HepG2 (cell line): ENCODE measurements around the gene HRC. TPM values are rescaled to one million over a fixed set of nuclear protein-coding genes. Genes with fewer than 3 reads are reported as not detected.
A peak's percentile ranks its signal among the peaks of the same experiment; 100 is the strongest.

Experiments
- ARID2 ChIP-seq: sonication (generic); formaldehyde crosslinking; IDR thresholded peaks from 2 replicates; pipeline ENCODE4 v1.8.1; 2022; ENCODE audit warnings: mild to moderate bottlenecking, missing genetic modification reagents, borderline replicate concordance
- FOXJ3 ChIP-seq: sonication (generic); formaldehyde crosslinking; IDR thresholded peaks from 2 replicates; pipeline ENCODE4 v1.4.0; 2020; ENCODE audit warnings: missing genetic modification reagents, mild to moderate bottlenecking, borderline replicate concordance
- RFX5 ChIP-seq: IDR thresholded peaks from 2 replicates; pipeline ENCODE4 v1.6.1; 2011; ENCODE audit warnings: low read depth, low read length, improper control_type of control experiment
- TCF12 ChIP-seq, 2 experiments: fragments of 450-650 bp in 1 of 2; sonication (generic) in 1 of 2; formaldehyde crosslinking in 1 of 2; IDR thresholded peaks; 2 replicates each; pipeline versions ENCODE4 v1.6.1 to v1.8.0; 2017 to 2022; ENCODE audit warnings: antibody characterized with exemption in 1 of 2, mild to moderate bottlenecking in 1 of 2, missing genetic modification reagents in 1 of 2, moderate library complexity in 1 of 2
- XRCC5 ChIP-seq: fragments of 200-400 bp; formaldehyde crosslinking; optimal IDR thresholded peaks from 2 replicates; pipeline ENCODE3; 2017; ENCODE audit warnings: mild to moderate bottlenecking, low read length
- ZNF251 ChIP-seq: sonication (generic); formaldehyde crosslinking; IDR thresholded peaks from 2 replicates; pipeline ENCODE4 v1.9.0; 2021; ENCODE audit warnings: mild to moderate bottlenecking, missing genetic modification reagents
- polyA plus RNA-seq, 8 experiments: library from polyadenylated mRNA; depleted of rRNA in 3 of 8; stranded (reverse) in 7 of 8; unstranded in 1 of 8; fragments of >200 nt; fragmentation: Illumina TruSeq in 4 of 8; extraction: Trizol in 4 of 8; gene quantifications; 2 replicates each; pipeline versions ENCODE4 v1.2.1 to v1.2.3, GENCODE V29; 2011 to 2016; ENCODE audit warnings: low read depth in 4 of 8, missing spikeins in 1 of 8, mixed read lengths in 1 of 8; ENCODE audit not compliant: insufficient read depth in 1 of 8
- total RNA-seq, 5 experiments: library from RNA; depleted of rRNA; stranded (reverse); fragments of >200 nt; fragmentation: Illumina TruSeq; extraction: Trizol; gene quantifications; 2 replicates each; pipeline ENCODE4 v1.2.3, GENCODE V29; 2016; ENCODE audit warnings: low read depth in 1 of 5
- TF ChIP-seq, protein P1 (sequence below): sonication (generic); formaldehyde crosslinking; IDR thresholded peaks from 2 replicates; pipeline ENCODE4 v1.8.1; 2023; ENCODE audit warnings: mild to moderate bottlenecking, missing genetic modification reagents
- TF ChIP-seq, protein P2 (sequence below): sonication (generic); formaldehyde crosslinking; IDR thresholded peaks from 2 replicates; pipeline ENCODE4 v1.4.0; 2020; ENCODE audit warnings: missing genetic modification reagents, borderline replicate concordance
- TF ChIP-seq, protein P3 (sequence below): sonication (generic); formaldehyde crosslinking; IDR thresholded peaks from 2 replicates; pipeline ENCODE4 v1.5.1; 2020; ENCODE audit warnings: mild to moderate bottlenecking, missing genetic modification reagents, moderate library complexity
- TF ChIP-seq, protein P4 (sequence below): sonication (generic); formaldehyde crosslinking; IDR thresholded peaks from 2 replicates; pipeline ENCODE4 v1.5.0; 2020; ENCODE audit warnings: mild to moderate bottlenecking, missing genetic modification reagents, borderline replicate concordance
- TF ChIP-seq, protein P5 (sequence below): sonication (generic); formaldehyde crosslinking; IDR thresholded peaks from 2 replicates; pipeline ENCODE4 v1.5.0; 2020; ENCODE audit warnings: missing genetic modification reagents, mild to moderate bottlenecking, borderline replicate concordance

HRC gene
- total and polyA plus RNA-seq, 2 of the 13 experiments (the other 11 are each of a cell fraction or from before 2014, with no cell fraction given): 3.6 to 15.4 TPM

DNA sequence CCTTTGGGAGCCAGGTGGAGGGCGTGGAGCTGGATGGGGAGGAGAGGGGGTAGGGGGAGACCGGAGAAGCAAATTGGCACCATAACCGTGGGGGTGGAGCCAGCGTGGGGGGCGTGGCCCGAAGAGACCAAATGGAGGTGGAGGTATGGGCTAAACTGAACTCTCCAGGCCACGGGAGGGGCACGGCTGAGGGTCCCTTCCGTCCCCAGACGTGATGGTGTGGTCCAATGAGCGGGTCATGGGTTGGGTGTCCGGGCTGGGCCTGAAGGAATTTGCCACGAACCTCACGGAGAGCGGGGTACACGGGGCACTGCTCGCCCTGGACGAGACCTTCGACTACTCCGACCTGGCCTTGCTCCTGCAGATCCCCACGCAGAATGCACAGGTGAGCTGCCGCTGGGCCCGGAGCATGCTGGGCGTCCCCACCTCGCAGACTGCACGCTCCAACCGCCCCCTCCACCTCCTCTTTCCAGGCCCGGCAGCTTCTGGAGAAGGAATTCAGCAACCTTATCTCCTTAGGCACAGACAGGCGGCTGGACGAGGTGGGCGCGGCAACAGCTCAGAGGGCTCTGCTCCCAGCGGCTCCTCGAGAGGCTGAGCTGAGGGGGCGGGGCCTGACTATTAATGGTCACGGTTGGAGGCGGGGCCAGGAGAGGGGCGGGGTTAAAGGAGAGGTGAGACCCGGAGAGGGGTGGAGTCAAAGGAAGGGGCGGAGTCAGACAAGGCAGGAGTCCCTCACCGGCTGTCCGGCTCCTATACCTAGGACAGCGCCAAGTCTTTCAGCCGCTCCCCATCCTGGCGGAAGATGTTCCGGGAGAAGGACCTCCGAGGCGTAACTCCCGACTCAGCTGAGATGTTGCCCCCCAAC, 6.2 kb downstream of the HRC start (continued):
- TF ChIP-seq, protein P1, sequence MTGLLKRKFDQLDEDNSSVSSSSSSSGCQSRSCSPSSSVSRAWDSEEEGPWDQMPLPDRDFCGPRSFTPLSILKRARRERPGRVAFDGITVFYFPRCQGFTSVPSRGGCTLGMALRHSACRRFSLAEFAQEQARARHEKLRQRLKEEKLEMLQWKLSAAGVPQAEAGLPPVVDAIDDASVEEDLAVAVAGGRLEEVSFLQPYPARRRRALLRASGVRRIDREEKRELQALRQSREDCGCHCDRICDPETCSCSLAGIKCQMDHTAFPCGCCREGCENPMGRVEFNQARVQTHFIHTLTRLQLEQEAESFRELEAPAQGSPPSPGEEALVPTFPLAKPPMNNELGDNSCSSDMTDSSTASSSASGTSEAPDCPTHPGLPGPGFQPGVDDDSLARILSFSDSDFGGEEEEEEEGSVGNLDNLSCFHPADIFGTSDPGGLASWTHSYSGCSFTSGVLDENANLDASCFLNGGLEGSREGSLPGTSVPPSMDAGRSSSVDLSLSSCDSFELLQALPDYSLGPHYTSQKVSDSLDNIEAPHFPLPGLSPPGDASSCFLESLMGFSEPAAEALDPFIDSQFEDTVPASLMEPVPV: peak; percentile 80; the same call in 1 of the 2 replicates
- TF ChIP-seq TCF12 (IDR thresholded peaks at IDR 0.05) (no peak), TCF12 (CRISPR knock-in tag; IDR thresholded peaks at IDR 0.05) (peak; percentile 55; the same call in 1 of the 2 replicates), ARID2 (CRISPR knock-in tag) (no peak), FOXJ3 (CRISPR knock-in tag) (no peak), RFX5 (no peak), ZNF251 (no peak), XRCC5 (peak; percentile 20)
- TF ChIP-seq, protein P2, sequence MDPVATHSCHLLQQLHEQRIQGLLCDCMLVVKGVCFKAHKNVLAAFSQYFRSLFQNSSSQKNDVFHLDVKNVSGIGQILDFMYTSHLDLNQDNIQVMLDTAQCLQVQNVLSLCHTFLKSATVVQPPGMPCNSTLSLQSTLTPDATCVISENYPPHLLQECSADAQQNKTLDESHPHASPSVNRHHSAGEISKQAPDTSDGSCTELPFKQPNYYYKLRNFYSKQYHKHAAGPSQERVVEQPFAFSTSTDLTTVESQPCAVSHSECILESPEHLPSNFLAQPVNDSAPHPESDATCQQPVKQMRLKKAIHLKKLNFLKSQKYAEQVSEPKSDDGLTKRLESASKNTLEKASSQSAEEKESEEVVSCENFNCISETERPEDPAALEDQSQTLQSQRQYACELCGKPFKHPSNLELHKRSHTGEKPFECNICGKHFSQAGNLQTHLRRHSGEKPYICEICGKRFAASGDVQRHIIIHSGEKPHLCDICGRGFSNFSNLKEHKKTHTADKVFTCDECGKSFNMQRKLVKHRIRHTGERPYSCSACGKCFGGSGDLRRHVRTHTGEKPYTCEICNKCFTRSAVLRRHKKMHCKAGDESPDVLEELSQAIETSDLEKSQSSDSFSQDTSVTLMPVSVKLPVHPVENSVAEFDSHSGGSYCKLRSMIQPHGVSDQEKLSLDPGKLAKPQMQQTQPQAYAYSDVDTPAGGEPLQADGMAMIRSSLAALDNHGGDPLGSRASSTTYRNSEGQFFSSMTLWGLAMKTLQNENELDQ (CRISPR knock-in tag): no peak
- TF ChIP-seq, protein P3, sequence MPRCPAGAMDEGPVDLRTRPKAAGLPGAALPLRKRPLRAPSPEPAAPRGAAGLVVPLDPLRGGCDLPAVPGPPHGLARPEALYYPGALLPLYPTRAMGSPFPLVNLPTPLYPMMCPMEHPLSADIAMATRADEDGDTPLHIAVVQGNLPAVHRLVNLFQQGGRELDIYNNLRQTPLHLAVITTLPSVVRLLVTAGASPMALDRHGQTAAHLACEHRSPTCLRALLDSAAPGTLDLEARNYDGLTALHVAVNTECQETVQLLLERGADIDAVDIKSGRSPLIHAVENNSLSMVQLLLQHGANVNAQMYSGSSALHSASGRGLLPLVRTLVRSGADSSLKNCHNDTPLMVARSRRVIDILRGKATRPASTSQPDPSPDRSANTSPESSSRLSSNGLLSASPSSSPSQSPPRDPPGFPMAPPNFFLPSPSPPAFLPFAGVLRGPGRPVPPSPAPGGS (CRISPR knock-in tag): no peak
- TF ChIP-seq, protein P4, sequence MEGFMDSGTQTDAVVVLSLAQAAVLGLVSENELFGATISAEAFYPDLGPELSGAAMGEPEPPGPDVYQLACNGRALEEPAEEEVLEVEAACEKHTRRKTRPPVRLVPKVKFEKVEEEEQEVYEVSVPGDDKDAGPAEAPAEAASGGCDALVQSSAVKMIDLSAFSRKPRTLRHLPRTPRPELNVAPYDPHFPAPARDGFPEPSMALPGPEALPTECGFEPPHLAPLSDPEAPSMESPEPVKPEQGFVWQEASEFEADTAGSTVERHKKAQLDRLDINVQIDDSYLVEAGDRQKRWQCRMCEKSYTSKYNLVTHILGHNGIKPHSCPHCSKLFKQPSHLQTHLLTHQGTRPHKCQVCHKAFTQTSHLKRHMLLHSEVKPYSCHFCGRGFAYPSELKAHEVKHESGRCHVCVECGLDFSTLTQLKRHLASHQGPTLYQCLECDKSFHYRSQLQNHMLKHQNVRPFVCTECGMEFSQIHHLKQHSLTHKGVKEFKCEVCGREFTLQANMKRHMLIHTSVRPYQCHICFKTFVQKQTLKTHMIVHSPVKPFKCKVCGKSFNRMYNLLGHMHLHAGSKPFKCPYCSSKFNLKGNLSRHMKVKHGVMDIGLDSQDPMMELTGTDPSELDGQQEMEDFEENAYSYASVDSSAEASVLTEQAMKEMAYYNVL (CRISPR knock-in tag): 0 out of 2 replicates have a peak, but pooled peaks have one; percentile 55
- TF ChIP-seq, protein P5, sequence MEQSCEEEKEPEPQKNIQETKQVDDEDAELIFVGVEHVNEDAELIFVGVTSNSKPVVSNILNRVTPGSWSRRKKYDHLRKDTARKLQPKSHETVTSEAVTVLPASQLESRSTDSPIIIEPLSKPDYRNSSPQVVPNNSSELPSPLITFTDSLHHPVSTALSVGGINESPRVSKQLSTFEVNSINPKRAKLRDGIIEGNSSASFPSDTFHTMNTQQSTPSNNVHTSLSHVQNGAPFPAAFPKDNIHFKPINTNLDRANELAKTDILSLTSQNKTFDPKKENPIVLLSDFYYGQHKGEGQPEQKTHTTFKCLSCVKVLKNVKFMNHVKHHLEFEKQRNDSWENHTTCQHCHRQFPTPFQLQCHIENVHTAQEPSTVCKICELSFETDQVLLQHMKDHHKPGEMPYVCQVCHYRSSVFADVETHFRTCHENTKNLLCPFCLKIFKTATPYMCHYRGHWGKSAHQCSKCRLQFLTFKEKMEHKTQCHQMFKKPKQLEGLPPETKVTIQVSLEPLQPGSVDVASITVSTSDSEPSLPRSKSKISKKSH (CRISPR knock-in tag): peak; percentile 55; the same call in 1 of the 2 replicates
